ENCODE data around the gene SBNO2. TPM values are rescaled to one million over a fixed set of nuclear protein-coding genes. Genes with fewer than 3 reads are reported as not detected.
A peak's percentile ranks its signal among the peaks of the same experiment; 100 is the strongest.

SBNO2 gene
- total and polyA plus RNA-seq, 10 donors = 16.2 to 230 (median 112) TPM

DNA sequence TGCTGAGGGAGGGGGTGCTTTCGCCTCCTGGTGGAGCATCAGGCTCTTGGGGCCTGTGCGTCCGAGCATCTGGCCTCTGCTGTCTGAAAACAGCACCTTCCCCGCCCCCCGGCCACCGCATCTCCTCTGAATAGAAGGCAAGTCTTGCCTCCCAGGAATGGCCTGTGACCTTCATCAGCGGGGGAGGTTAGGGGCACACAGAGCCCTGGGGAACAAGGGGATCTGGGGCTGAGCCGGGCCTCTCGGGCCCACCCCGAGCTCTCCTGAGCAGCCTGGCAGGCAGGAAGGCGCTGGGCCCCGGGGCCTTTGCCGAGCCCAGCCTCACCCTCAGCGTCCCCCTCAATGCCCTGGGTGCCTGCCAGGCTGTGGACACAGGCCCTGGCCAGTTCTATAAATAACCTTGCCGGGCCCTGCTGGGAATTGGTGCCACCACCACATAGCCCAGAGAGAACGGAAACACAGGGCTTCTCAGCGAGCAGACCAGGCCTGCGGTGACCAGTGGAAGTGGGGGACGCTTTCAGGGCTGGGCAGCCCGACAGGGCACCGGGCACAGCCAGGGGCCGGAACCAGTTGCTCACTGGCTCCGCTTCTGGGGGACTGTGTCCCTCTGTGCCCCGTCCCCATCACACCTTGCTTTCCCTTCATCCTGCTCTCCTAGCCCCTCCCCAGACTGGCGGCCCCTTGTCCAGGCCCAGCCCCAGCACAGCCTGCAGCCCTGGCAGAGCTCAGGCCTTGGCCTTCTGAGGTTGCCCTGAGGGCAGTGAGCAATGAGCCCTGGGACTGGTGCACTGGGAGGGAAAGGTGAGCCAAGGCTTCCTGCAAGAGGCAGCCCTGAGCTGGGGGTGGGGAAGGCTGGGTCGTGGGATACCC lies 41.0 kb upstream of the SBNO2 start:
- intact Hi-C loops (cut with DNase I; ENCODE audit: low total_unique reads) = no loop called here
- WGBS, 5 donors = 70 to 90% (median 80%) methylated on average over 15 to 26 of the region's 26 CpGs
- H3K4me1 ChIP-seq = peaks cover 41 to 97% (median 84%) of the 10 kb centered on the region in 6 donors
- peak overlapping the region in 1 of 8 donors; percentile 45 for H3K4me3 ChIP-seq
- peak; percentile 72 for DNase-seq
- peaks cover 0 to 89% (median 21%) of the 10 kb centered on the region in 6 donors for H3K36me3 ChIP-seq
- TF ChIP-seq POLR2AphosphoS5 (IDR thresholded peaks at IDR 0.05) (peak in 2 of 3 donors; percentile 39 to 43), POLR2A (IDR thresholded peaks at IDR 0.05) (no peak), CTCF (IDR thresholded peaks at IDR 0.05 in 8 of 11, conservative IDR thresholded peaks at IDR 0.05 in 3 of 11) (no peak)
- H3K9me3 ChIP-seq = no peaks in the 10 kb centered on the region
- peak overlapping the region; percentile 75 to 91 (median 86) for H3K27ac ChIP-seq
- no peaks in the 10 kb centered on the region for H3K27me3 ChIP-seq (replicated peaks in 1 of 7)

DNA sequence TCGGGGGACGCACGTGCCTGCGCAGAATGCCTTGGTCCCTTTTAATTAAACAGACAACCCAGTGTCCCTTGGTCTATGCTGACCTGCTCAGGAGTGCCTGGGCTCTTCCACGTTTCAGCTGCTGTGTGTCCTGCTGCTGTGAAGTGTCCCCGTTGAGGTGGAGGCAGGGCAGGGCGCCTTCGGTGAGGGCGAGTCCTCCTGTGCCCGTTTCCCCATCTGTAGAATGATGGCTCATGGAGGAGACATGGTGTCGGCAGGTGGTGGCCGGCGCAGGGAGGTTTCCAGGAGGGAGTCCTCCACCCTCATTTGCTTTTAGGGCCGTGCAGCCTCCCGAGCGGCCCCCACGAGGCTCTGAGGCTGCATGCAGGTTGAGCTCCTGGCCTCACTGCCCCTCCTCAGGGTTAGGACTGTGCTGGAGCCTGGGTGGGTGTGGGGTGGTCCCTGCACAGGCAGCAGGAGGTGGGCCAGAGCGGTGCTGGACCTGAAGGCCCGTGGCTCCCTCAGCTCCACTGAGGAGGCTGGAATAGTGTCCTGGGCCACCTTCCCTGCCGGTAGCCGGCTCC lies 40.3 kb upstream of the SBNO2 start:
- Histone ChIP-seq H3K36me3 (peaks cover 0 to 89% (median 20%) of the 10 kb centered on the region in 6 donors), H3K9me3 (no peaks in the 10 kb centered on the region), H3K27me3 (replicated peaks in 1 of 7) (no peaks in the 10 kb centered on the region), H3K4me1 (peaks cover 48 to 100% (median 90%) of the 10 kb centered on the region in 6 donors), H3K4me3 (peak overlapping the region in 1 of 8 donors; percentile 45), H3K27ac (peak overlapping the region; percentile 75 to 91 (median 86))
- TF ChIP-seq CTCF (IDR thresholded peaks at IDR 0.05 in 8 of 11, conservative IDR thresholded peaks at IDR 0.05 in 3 of 11) = no peak
- no peak for TF ChIP-seq POLR2A (IDR thresholded peaks at IDR 0.05)
- TF ChIP-seq POLR2AphosphoS5 (IDR thresholded peaks at IDR 0.05) = no peak
- DNase-seq = no peak
- 15 to 56% (median 52%) methylated on average over 8 to 21 of the region's 21 CpGs for WGBS, 5 donors
- intact Hi-C loops (cut with DNase I; ENCODE audit: low total_unique reads) = no loop called here

- intact Hi-C loops (cut with DNase I; ENCODE audit: low total_unique reads) = no loop called here
- DNase-seq = peak; percentile 89
- peak overlapping the region in 1 of 8 donors; percentile 45 for H3K4me3 ChIP-seq
- H3K27me3 ChIP-seq (replicated peaks in 1 of 7) = no peaks in the 10 kb centered on the region
- H3K4me1 ChIP-seq = peaks cover 51 to 100% (median 92%) of the 10 kb centered on the region in 6 donors
- H3K9me3 ChIP-seq = no peaks in the 10 kb centered on the region
- H3K27ac ChIP-seq = peak overlapping the region; percentile 75 to 91 (median 86)
- TF ChIP-seq CTCF (IDR thresholded peaks at IDR 0.05 in 8 of 11, conservative IDR thresholded peaks at IDR 0.05 in 3 of 11) (no peak), POLR2AphosphoS5 (IDR thresholded peaks at IDR 0.05) (peak; percentile 64 to 73 (median 73)), POLR2A (IDR thresholded peaks at IDR 0.05) (no peak)
- peaks cover 0 to 88% (median 20%) of the 10 kb centered on the region in 6 donors for H3K36me3 ChIP-seq
- 35 to 46% (median 40%) methylated on average over 26 to 39 of the region's 39 CpGs for WGBS, 5 donors
Measured at GRCh38 chr19:1213391-1214286, 39.6 kb upstream of the SBNO2 start.

Data from spleen (tissue), 11 donors.